ACC112 (cell line): Measurements from ENCODE around the gene PLEKHO1.
A peak's percentile ranks its signal among the peaks of the same experiment; 100 is the strongest.
"Not testable (repeated sequence)": the region's sequence is repeated elsewhere in the genome, so short reads cannot be mapped to it uniquely, and the experiment has no call there.

Experiments used
- H2AFZ ChIP-seq: fragments of 200-600 bp; sonication (generic); one replicate; pipeline ENCODE4 v1.6.0; 2017; ENCODE audit warnings: antibody characterized with exemption, low read length; ENCODE audit not compliant: unreplicated experiment
- H3K27ac ChIP-seq: fragments of 200-600 bp; sonication (generic); 2 replicates; pipeline ENCODE4 v1.5.1; 2014; ENCODE audit warnings: low read depth, mild to moderate bottlenecking, antibody characterized with exemption, low read length, moderate library complexity
- H3K27me3 ChIP-seq: fragments of 200-600 bp; sonication (generic); 2 replicates; pipeline ENCODE4 v1.6.1; 2014; ENCODE audit warnings: mild to moderate bottlenecking, antibody characterized with exemption, low read length, moderate library complexity, mixed read lengths; ENCODE audit not compliant: insufficient read depth
- H3K36me3 ChIP-seq: fragments of 200-600 bp; sonication (generic); 2 replicates; pipeline ENCODE4 v1.6.1; 2016; ENCODE audit warnings: mild to moderate bottlenecking, antibody characterized with exemption, low read length, moderate library complexity, mixed read lengths; ENCODE audit not compliant: insufficient read depth
- H3K4me1 ChIP-seq: fragments of 200-600 bp; sonication (generic); one replicate; pipeline ENCODE4 v1.6.1; 2016; ENCODE audit warnings: low read length, mixed read lengths; ENCODE audit not compliant: insufficient read depth, unreplicated experiment, control insufficient read depth
- H3K4me3 ChIP-seq: fragments of 200-600 bp; sonication (generic); 2 replicates; pipeline ENCODE4 v1.5.1; 2014; ENCODE audit warnings: mild to moderate bottlenecking, low read depth, low read length
- H3K79me2 ChIP-seq: fragments of 200-600 bp; sonication (generic); one replicate; pipeline ENCODE4 v1.6.0; 2016; ENCODE audit warnings: low read length; ENCODE audit not compliant: control insufficient read depth, unreplicated experiment, insufficient read depth

The PLEKHO1 gene

DNA sequence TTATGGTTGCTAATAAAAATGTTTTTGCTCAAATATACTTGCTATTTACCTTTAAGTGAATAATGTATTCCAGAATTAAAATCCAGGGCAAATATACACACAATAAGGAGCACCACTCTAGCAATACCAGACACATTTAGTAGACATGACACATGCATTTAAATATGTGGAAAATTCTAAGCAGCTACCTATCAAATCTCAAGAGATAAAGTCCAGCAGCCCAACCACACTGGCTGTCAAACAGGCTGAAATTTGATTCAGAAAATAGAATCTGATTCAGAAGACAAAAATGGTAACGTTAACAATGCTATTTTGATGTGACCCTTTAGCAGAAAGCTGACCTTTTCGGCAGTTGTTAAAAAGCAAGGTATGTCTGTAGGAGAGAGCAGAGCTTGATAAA is 42.3 kb downstream of the PLEKHO1 start:
- Histone ChIP-seq H3K36me3 (no peaks in the 10 kb centered on the region), H3K27me3 (no peaks in the 10 kb centered on the region), H3K4me3 (no peak overlapping the region), H3K79me2 (no peaks in the 10 kb centered on the region), H3K4me1 (peaks cover 25% of the 10 kb centered on the region), H2AFZ (peak overlapping the region; percentile 67), H3K27ac (peak overlapping the region; percentile 33; the same call in 1 of the 2 replicates)

DNA sequence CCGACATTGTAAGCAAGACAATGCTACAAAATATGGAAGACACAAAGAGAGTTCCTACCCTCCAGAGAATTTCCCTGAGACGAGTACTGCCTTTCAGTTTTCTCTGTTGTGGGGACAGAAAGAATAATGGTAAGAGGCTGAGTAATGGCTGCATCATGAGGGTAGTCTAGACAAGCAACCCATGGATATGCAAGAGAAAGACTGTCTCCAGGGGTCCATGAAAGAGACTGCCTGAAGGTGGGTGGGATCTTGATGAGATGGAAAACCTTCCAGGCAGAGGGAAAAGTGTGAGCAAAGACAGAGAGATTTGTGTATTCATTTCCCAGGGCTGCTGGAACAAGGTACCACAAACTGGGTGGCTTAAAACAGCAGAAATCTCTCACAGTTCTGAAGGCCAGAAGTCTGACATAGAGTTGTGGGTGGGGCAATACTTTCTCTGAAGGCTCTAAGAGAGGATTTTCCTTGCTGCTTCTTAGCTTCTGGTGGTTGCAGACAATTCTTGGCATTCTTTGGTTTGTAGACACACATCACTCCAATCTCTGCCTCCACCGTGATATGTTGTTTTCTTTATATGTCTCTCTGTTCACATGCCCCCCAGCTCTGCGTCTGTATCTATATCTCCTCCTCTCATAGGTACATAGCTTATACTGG is 44.8 kb downstream of the PLEKHO1 start:
- Histone ChIP-seq H3K79me2 (no peaks in the 10 kb centered on the region), H3K27me3 (no peaks in the 10 kb centered on the region), H3K36me3 (no peaks in the 10 kb centered on the region), H3K27ac (no peak overlapping the region), H2AFZ (no peak overlapping the region), H3K4me3 (no peak overlapping the region), H3K4me1 (peaks cover 24% of the 10 kb centered on the region)

DNA sequence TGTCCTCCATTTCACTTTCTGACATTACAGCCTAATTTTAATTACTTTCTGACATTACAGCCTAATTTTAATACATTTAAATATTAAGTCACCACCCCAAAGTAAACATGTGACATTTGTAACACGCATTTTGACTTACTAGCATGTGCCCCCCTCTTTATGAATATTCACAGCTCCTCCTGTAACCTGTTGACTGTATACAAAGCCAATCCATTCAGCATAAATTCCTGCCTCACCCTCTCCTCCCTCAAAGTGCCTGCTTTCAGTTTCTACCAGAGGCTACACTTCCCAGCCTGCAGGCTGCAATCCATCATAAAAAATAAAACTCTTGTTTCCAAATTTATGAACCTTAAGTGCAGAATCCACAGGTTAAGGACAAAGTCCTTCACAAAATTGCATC is 46.7 kb downstream of the PLEKHO1 start:
- Histone ChIP-seq H2AFZ (no peak overlapping the region), H3K4me1 (peaks cover 24% of the 10 kb centered on the region), H3K79me2 (no peaks in the 10 kb centered on the region), H3K36me3 (no peaks in the 10 kb centered on the region), H3K4me3 (no peak overlapping the region), H3K27me3 (no peaks in the 10 kb centered on the region), H3K27ac (no peak overlapping the region)

DNA sequence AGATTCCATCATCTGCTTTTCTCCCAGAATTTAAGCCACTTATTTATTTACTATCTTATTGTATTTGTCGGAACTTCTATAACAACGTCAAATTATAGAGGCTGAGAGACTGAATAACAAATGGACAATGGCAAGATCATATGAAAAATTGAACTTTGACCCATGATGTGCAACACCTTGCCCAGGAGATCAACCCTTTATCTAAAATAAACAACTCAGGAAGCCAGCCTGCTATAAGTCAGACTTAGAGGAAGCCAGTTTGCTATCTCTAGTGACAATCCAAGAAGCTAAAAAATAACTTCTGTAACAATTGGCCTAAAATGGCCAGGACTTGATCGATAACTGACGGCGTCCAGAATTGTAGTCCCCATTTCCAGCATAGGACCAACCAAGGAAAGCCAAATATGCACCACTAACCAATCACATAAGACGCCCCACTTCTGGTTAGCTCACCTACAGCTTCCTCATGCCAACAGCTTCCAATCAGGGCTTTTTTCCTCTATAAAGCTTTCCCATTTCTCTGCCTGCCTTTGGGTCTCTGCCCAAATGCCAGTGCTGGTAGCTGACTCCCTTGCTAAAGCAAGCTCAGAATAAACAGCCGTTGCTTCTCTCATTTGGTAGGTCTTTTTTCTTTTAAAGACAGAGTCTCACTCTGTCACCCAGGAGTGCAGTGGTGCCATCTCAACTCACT is 57.7 kb downstream of the PLEKHO1 start:
- H3K4me3 ChIP-seq = no peak overlapping the region
- no peaks in the 10 kb centered on the region for H3K4me1 ChIP-seq
- H3K27ac ChIP-seq = no peak overlapping the region
- H2AFZ ChIP-seq = no peak overlapping the region
- H3K27me3 ChIP-seq = no peaks in the 10 kb centered on the region
- H3K36me3 ChIP-seq = no peaks in the 10 kb centered on the region
- no peaks in the 10 kb centered on the region for H3K79me2 ChIP-seq

DNA sequence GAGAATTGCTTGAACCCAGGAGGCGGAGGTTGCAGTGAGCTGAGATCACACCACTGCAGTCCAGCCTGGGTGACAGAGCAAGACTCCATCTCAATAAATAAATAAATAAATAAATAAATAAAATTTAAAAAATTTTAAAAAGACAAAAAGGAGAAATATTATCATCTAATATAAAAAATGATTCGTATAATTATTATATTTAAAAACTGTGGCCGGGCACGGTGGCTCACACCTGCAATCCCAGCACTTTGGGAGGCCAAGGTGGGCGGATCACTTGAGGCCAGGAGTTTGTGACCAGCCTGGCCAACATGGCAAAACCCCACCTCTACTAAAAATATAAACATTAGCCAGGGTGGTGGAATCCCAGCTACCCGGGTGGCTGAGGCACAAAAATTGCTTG is 58.7 kb downstream of the PLEKHO1 start:
- not testable (repeated sequence) for H2AFZ ChIP-seq, H3K4me1 ChIP-seq

More for the DNA sequence above, 58.7 kb downstream of the PLEKHO1 start:
- not testable (repeated sequence) for H3K27me3 ChIP-seq, H3K27ac ChIP-seq, H3K79me2 ChIP-seq, H3K4me3 ChIP-seq, H3K36me3 ChIP-seq
